ENCODE data around the gene ARHGEF4. TPM values are rescaled to one million over a fixed set of nuclear protein-coding genes. Genes with fewer than 3 reads are reported as not detected.
"Not testable (repeated sequence)": the region's sequence is repeated elsewhere in the genome, so short reads cannot be mapped to it uniquely, and the experiment has no call there.

The ARHGEF4 gene
- total RNA-seq, 2 donors from 2014 or later, result 50.3 to 54.7 TPM

DNA sequence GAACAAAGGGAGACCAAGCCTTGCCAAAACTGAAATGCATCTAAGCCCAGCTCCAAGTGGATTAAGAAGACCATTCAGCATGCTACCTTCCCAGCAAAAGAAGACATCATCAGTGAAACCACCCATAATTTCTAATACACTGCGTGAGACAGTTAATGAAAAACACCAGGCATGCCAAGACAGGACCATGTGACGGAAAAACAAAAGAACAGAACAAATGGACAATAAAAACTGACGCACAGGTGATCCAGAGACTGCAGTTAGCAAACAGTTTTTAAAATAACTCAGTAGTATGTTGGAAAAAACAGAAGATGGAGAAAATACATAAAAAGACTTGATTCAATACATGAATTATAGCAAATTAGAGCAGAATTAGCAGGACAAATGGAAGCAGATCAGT lies 241.3 kb downstream of the ARHGEF4 start:
- Mint-ChIP-seq H3K27me3 (ENCODE audit: insufficient read depth) (no peaks in the 10 kb centered on the region), H3K4me3 (no peak overlapping the region), H3K9me3 (no peaks in the 10 kb centered on the region), H3K4me1 (peaks cover 46% of the 10 kb centered on the region), H3K36me3 (ENCODE audit: low read depth) (peaks cover 87% of the 10 kb centered on the region), H3K27ac (peak overlapping the region; percentile 87)
- H3K4me3 ChIP-seq (ENCODE audit: low read length), result no peak overlapping the region
- TF ChIP-seq, protein P1, sequence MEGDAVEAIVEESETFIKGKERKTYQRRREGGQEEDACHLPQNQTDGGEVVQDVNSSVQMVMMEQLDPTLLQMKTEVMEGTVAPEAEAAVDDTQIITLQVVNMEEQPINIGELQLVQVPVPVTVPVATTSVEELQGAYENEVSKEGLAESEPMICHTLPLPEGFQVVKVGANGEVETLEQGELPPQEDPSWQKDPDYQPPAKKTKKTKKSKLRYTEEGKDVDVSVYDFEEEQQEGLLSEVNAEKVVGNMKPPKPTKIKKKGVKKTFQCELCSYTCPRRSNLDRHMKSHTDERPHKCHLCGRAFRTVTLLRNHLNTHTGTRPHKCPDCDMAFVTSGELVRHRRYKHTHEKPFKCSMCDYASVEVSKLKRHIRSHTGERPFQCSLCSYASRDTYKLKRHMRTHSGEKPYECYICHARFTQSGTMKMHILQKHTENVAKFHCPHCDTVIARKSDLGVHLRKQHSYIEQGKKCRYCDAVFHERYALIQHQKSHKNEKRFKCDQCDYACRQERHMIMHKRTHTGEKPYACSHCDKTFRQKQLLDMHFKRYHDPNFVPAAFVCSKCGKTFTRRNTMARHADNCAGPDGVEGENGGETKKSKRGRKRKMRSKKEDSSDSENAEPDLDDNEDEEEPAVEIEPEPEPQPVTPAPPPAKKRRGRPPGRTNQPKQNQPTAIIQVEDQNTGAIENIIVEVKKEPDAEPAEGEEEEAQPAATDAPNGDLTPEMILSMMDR (conservative IDR thresholded peaks at IDR 0.05), result no peak
- no peaks in the 10 kb centered on the region for H3K27me3 ChIP-seq (ENCODE audit: control insufficient read depth, insufficient read depth, low read length, poor library complexity, severe bottlenecking)
- H3K36me3 ChIP-seq (ENCODE audit: control insufficient read depth, insufficient read depth, low read length), result peaks cover 87% of the 10 kb centered on the region
- no peaks in the 10 kb centered on the region for H3K9me3 ChIP-seq (ENCODE audit: control insufficient read depth, low read length)
- H3K9ac ChIP-seq (ENCODE audit: extremely low read depth, low read length, poor library complexity, severe bottlenecking), result no peak overlapping the region
- peaks cover 7% of the 10 kb centered on the region for H3K4me1 ChIP-seq (ENCODE audit: control insufficient read depth, insufficient read depth, low read length)
- H3K27ac ChIP-seq (ENCODE audit: low read depth, low read length), result no peak overlapping the region
- DNase-seq, result no peak
- 93 to 100% methylated on average over 2 to 3 of the region's 3 CpGs for WGBS, 2 experiments (ENCODE audit: insufficient coverage in 1 of 2, insufficient read length in 1 of 2)

DNA sequence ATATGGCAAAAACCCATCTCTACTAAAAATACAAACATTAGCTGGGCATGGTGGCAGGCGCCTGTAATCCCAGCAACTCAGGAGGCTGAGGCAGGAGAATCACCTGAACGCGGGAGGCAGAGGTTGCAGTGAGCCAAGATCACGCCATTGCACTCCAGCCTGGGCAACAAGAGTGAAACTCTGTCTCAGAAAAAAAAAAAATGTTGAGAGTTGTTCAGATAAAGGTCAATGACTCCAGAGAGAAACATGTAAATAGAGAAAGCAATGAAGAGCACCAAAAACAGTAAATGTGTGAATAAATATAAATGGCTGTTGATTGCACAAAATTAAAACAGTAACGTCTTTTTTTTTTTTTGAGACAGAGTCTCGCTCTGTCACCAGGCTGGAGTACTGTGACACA lies 243.2 kb downstream of the ARHGEF4 start:
- not testable (repeated sequence) for H3K27me3 Mint-ChIP-seq (ENCODE audit: insufficient read depth); H3K9ac ChIP-seq (ENCODE audit: extremely low read depth, low read length, poor library complexity, severe bottlenecking); H3K27me3 ChIP-seq (ENCODE audit: control insufficient read depth, insufficient read depth, low read length, poor library complexity, severe bottlenecking); H3K4me3 ChIP-seq (ENCODE audit: low read length); DNase-seq; H3K27ac ChIP-seq (ENCODE audit: low read depth, low read length); H3K9me3 Mint-ChIP-seq; H3K4me3 Mint-ChIP-seq; H3K9me3 ChIP-seq (ENCODE audit: control insufficient read depth, low read length); H3K4me1 ChIP-seq (ENCODE audit: control insufficient read depth, insufficient read depth, low read length); H3K27ac Mint-ChIP-seq
- peaks cover 82% of the 10 kb centered on the region for H3K36me3 ChIP-seq (ENCODE audit: control insufficient read depth, insufficient read depth, low read length)
- Mint-ChIP-seq H3K4me1 (peaks cover 41% of the 10 kb centered on the region), H3K36me3 (ENCODE audit: low read depth) (peaks cover 83% of the 10 kb centered on the region)
- 89 to 96% methylated on average over 6 of the region's 6 CpGs for WGBS, 2 experiments (ENCODE audit: insufficient coverage in 1 of 2, insufficient read length in 1 of 2)

DNA sequence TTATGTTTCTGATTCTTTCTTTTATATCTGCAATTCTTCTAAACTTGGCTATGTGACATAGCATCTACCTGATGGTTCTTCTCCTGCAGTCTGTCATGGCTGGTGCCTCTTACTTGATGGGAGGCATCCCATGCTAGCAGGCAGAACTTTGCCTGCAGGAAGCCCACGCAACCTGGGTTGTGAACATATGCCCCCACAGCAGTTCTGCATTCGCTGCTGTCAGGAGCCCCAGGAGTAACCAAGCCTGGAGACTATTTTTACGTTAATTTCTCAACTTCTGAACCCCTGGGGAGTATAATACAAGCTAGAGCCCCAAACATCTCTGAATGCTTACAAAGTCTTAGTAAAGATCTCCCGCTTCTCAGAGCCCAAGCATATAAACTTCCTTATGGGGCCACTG lies 244.5 kb downstream of the ARHGEF4 start:
- H3K9me3 ChIP-seq (ENCODE audit: control insufficient read depth, low read length), result peaks cover 9% of the 10 kb centered on the region
- H3K4me3 ChIP-seq (ENCODE audit: low read length), result no peak overlapping the region
- Mint-ChIP-seq H3K9me3 (no peaks in the 10 kb centered on the region), H3K4me1 (peaks cover 35% of the 10 kb centered on the region), H3K27me3 (ENCODE audit: insufficient read depth) (no peaks in the 10 kb centered on the region), H3K36me3 (ENCODE audit: low read depth) (peaks cover 84% of the 10 kb centered on the region), H3K4me3 (no peak overlapping the region), H3K27ac (peak overlapping the region; percentile 31)
- peaks cover 82% of the 10 kb centered on the region for H3K36me3 ChIP-seq (ENCODE audit: control insufficient read depth, insufficient read depth, low read length)
- no peaks in the 10 kb centered on the region for H3K27me3 ChIP-seq (ENCODE audit: control insufficient read depth, insufficient read depth, low read length, poor library complexity, severe bottlenecking)
- no peak for DNase-seq
- WGBS, 2 experiments (ENCODE audit: insufficient coverage in 1 of 2, insufficient read length in 1 of 2), result 94 to 97% methylated on average over 4 of the region's 4 CpGs
- peaks cover 7% of the 10 kb centered on the region for H3K4me1 ChIP-seq (ENCODE audit: control insufficient read depth, insufficient read depth, low read length)
- TF ChIP-seq, protein P1 (conservative IDR thresholded peaks at IDR 0.05), result no peak
- H3K9ac ChIP-seq (ENCODE audit: extremely low read depth, low read length, poor library complexity, severe bottlenecking), result no peak overlapping the region
- no peak overlapping the region for H3K27ac ChIP-seq (ENCODE audit: low read depth, low read length)

DNA sequence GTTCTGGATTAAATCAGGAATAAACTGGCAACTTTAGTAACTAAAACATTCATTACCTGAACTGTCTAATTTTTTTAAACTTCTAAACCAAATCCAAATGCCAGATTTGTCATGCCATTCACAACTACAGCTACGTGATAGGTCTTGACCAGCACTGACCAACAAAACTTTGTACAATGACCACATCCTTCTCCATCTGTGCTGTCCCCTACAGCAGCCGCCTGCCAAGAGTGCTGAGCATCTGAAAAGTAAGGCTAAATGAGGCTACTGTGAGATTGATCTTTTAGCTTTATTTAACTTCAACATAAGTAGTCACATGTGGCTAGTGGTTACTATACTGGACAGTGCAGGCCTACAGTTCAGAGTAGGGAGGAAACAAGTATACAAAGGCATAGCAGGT lies 248.9 kb downstream of the ARHGEF4 start:
- TF ChIP-seq, protein P1 (conservative IDR thresholded peaks at IDR 0.05), result no peak

More for the DNA sequence above, 248.9 kb downstream of the ARHGEF4 start:
- 99 to 100% methylated on average over 1 to 2 of the region's 2 CpGs for WGBS, 2 experiments (ENCODE audit: insufficient coverage in 1 of 2, insufficient read length in 1 of 2)
- no peak for DNase-seq
- H3K27me3 Mint-ChIP-seq (ENCODE audit: insufficient read depth), result no peaks in the 10 kb centered on the region
- H3K27ac ChIP-seq (ENCODE audit: low read depth, low read length), result no peak overlapping the region
- H3K9me3 ChIP-seq (ENCODE audit: control insufficient read depth, low read length), result peaks cover 9% of the 10 kb centered on the region
- H3K36me3 Mint-ChIP-seq (ENCODE audit: low read depth), result peaks cover 80% of the 10 kb centered on the region
- no peaks in the 10 kb centered on the region for H3K4me1 ChIP-seq (ENCODE audit: control insufficient read depth, insufficient read depth, low read length)
- H3K36me3 ChIP-seq (ENCODE audit: control insufficient read depth, insufficient read depth, low read length), result peaks cover 86% of the 10 kb centered on the region
- H3K9me3 Mint-ChIP-seq, result no peaks in the 10 kb centered on the region
- no peak overlapping the region for H3K4me3 Mint-ChIP-seq
- H3K9ac ChIP-seq (ENCODE audit: extremely low read depth, low read length, poor library complexity, severe bottlenecking), result no peak overlapping the region
- H3K27me3 ChIP-seq (ENCODE audit: control insufficient read depth, insufficient read depth, low read length, poor library complexity, severe bottlenecking), result no peaks in the 10 kb centered on the region
- H3K4me3 ChIP-seq (ENCODE audit: low read length), result no peak overlapping the region
- H3K27ac Mint-ChIP-seq, result peak overlapping the region; percentile 78
- peaks cover 17% of the 10 kb centered on the region for H3K4me1 Mint-ChIP-seq
